GM18505 (cell line): ENCODE data around the gene LIPT2.

Source experiments
- ATAC-seq: cut with Tn5 transposase; IDR thresholded peaks from one replicate; pipeline ENCODE4 v1.9.1; 2021; ENCODE audit not compliant: unreplicated experiment
- POLR2A ChIP-seq: IDR thresholded peaks from 4 replicates; pipeline ENCODE4 v1.6.1; 2011; ENCODE audit warnings: borderline replicate concordance; ENCODE audit not compliant: insufficient read depth, insufficient read length; ENCODE audit errors: extremely low read depth

LIPT2 gene

DNA sequence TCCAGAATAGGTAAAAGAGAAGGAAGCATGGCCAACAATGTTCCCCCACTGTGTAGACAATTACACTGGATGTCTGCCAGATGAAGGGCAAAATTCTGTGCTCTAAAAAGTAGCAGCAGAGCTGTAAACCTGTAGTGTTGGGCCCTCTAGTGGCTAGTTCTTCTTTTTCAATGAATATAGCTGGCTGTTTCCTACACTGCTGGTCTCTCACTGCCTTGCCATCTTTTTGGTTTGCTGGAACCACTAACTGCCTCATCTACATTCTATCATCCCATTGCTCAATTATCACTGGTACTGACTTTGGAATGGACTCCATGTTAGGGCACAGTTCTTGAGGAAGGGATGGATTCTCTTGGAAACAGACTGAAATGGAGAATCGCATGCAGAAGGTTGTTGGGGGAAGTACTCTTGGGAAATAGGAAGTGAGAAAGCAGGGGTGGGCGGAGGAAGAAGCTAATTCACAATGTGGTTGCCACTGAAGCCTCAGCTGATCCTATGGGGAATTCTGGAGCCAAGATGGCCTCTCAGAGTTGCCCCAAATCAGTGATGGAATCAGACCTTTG, 44.1 kb downstream of the LIPT2 start:
- no peak for ATAC-seq
- TF ChIP-seq POLR2A, result no peak

DNA sequence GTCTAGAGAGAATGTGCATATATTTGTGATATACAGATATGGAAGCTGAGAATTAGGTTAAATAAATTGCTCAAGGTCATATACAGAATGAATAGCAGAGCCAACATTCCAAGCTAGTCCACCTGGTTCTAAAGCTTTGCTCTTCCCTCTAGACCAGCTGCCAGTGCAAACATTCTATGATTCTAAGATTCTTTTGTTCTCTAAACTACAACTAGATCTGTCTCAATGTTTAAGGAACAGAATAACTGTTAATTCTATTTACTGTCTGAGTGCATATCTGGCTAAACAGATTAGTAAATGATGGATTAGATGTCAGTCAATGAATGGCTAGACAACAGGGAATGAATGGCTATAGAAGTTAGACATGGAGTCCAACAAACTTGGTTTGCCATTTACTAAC, 45.8 kb downstream of the LIPT2 start:
- ATAC-seq, result no peak

DNA sequence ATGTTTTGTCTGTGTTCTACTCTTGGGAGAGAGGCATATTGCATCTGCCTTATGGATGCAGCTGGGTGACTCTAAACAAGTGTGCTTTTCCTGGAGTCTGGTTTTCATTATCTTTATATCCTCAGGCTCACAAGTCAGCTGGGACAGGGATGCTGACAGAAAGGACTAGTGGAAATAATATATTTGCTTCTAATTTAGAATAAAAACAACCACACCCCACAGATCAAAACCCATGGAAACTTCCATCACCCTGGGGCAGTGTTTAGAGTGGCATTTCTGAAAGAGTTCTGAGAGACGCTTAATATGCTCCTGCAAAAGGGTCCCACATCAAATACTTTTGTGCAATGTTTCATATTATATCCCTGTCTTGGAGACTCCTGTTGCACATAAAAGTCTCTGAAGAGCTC, 47.0 kb downstream of the LIPT2 start:
- no peak for TF ChIP-seq POLR2A
- no peak for ATAC-seq

More for the DNA sequence above, 45.8 kb downstream of the LIPT2 start:
- no peak for TF ChIP-seq POLR2A

DNA sequence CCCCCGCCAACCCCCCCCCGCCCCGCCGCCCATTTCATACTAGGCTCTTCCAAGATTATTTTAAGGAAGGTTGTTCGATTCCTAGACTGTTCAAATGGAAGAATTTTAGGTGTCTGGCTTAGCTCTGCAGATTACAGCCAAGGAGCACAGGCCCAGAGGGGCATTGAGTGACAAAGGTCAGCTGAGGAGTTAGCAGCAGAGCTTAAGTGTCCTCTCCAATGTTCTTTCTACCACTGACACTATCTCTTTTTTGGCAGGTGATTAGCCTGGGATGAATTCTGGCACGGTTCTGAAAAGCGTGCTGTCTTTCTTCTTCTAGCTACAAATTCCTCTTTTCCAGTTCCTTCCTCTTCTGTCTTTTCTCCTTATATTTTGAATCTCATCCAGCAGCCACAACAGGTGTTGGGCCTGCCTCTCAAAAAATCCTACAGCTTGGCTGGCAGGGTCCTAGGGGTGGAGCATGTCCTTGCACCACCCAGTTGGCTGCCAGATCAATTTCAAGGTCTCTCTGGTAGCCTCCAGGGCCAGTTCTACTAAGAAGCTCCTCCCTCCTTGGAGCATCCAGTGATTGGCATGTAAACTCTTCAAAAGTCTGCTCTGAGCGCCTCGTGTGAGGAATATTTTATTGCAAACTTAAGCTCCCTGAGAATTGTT, 49.2 kb downstream of the LIPT2 start:
- no peak for ATAC-seq
- no peak for TF ChIP-seq POLR2A

GRCh38 chr11:74443071-74443864, 50.3 kb downstream of the LIPT2 start:
- ATAC-seq, result no peak
- no peak for TF ChIP-seq POLR2A

GRCh38 chr11:74442636-74443035, 50.9 kb downstream of the LIPT2 start:
- no peak for ATAC-seq
- no peak for TF ChIP-seq POLR2A
